Hepatocyte (in vitro differentiated cells): Measurements from ENCODE around the gene LLGL1.

Source experiments
- CTCF ChIP-seq: fragments of 200-600 bp; sonication (generic); IDR thresholded peaks from 2 replicates; pipeline ENCODE4 v1.5.1; 2016; ENCODE audit warnings: antibody characterized with exemption, mild to moderate bottlenecking; ENCODE audit not compliant: poor library complexity
- EZH2 ChIP-seq: fragments of 200-600 bp; sonication (generic); IDR thresholded peaks from 2 replicates; pipeline ENCODE4 v1.6.1; 2016; ENCODE audit warnings: antibody characterized with exemption, mild to moderate bottlenecking, borderline replicate concordance
- EZH2phosphoT487 ChIP-seq: fragments of 200-600 bp; sonication (generic); IDR thresholded peaks from one replicate; pipeline ENCODE4 v1.6.1; 2018; ENCODE audit warnings: antibody characterized with exemption, mild to moderate bottlenecking, low read depth, moderate library complexity; ENCODE audit not compliant: unreplicated experiment, severe bottlenecking

- TF ChIP-seq CTCF (no peak), EZH2 (no peak), EZH2phosphoT487 (no peak)
Observed at GRCh38 chr17:18181358-18181757, 44.1 kb upstream of the LLGL1 start.
